ENCODE data around the gene PDSS2.

GRCh38 chr6:107342144-107342543 is 117.2 kb downstream of the PDSS2 start:
- TF ChIP-seq CTCF (IDR thresholded peaks at IDR 0.05; ENCODE audit: low read depth, low read length) (no peak), POLR2A (IDR thresholded peaks at IDR 0.05; ENCODE audit: extremely low read depth, insufficient read length) (no peak), MAX (IDR thresholded peaks at IDR 0.05; ENCODE audit: low read depth, low read length) (no peak), MYC (IDR thresholded peaks at IDR 0.05; ENCODE audit: low read depth, low read length) (no peak)
